Breast epithelium (tissue), 4 donors: ENCODE data around the gene CMTM5. TPM values are rescaled to one million over a fixed set of nuclear protein-coding genes. Genes with fewer than 3 reads are reported as not detected.

Source experiments
- DNase-seq, 2 donors: peaks; one replicate each; pipeline ENCODE4 v3.0.0-alpha.2; 2019; ENCODE audit warnings: low spot score in 2 of 2
- H3K27ac ChIP-seq, 2 donors: fragments of 200-600 bp; sonication (generic) in 1 of 2; one replicate each; pipeline ENCODE4 v1.5.1; 2016 to 2019; ENCODE audit warnings: mild to moderate bottlenecking in 1 of 2
- H3K27me3 ChIP-seq, 2 donors: fragments of 200-600 bp; sonication (generic) in 1 of 2; one replicate each; pipeline versions ENCODE4 v1.5.1 to v1.6.0; 2017 to 2019; ENCODE audit warnings: control low read depth in 1 of 2, mild to moderate bottlenecking in 1 of 2
- H3K36me3 ChIP-seq: fragments of 200-600 bp; one replicate; pipeline ENCODE4 v1.5.1; 2019
- H3K4me1 ChIP-seq, 2 donors: fragments of 200-600 bp; sonication (generic); one replicate each; pipeline ENCODE4 v1.5.1; 2016 to 2019; ENCODE audit warnings: control low read depth in 1 of 2
- H3K4me3 ChIP-seq, 3 donors: fragments of 200-600 bp; sonication (generic); 1 replicate in 2 of 3; 2 replicates in 1 of 3; pipeline ENCODE4 v1.5.1; 2016 to 2019; ENCODE audit warnings: mild to moderate bottlenecking in 3 of 3, moderate library complexity in 2 of 3
- H3K9me3 ChIP-seq, 2 donors: fragments of 200-600 bp; sonication (generic) in 1 of 2; one replicate each; pipeline ENCODE4 v1.5.1; 2016 to 2019; ENCODE audit warnings: control low read depth in 1 of 2
- CTCF ChIP-seq, 3 donors: fragments of 450-650 bp; IDR thresholded peaks; one replicate each; pipeline ENCODE4 v1.5.1; 2016 to 2017; ENCODE audit warnings: antibody characterized with exemption in 3 of 3, mild to moderate bottlenecking in 3 of 3, moderate library complexity in 3 of 3
- POLR2A ChIP-seq: fragments of 450-650 bp; IDR thresholded peaks from one replicate; pipeline ENCODE4 v1.6.1; 2016; ENCODE audit warnings: antibody characterized with exemption, mild to moderate bottlenecking, moderate library complexity
- POLR2AphosphoS5 ChIP-seq, 3 donors: sonication (generic); formaldehyde crosslinking; IDR thresholded peaks; one replicate each; pipeline ENCODE4 v1.6.1; 2017; ENCODE audit warnings: antibody characterized with exemption in 3 of 3
- intact Hi-C: fragments of 100-400 bp; cut with DNase I; formaldehyde crosslinking; loops from one replicate; pipeline ENCODE4 v1.15.1; 2023; ENCODE audit warnings: low total_unique reads
- total RNA-seq, 3 donors: library from RNA; depleted of rRNA; stranded (reverse); fragments of >200 nt; gene quantifications; one replicate each; pipeline ENCODE4 v1.1.0, GENCODE V29; 2016

Gene CMTM5
- total RNA-seq, 3 donors from 2014 or later, result 0.64 to 0.88 TPM; not detected in 1

- H3K36me3 ChIP-seq, result no peaks in the 10 kb centered on the region
- no peak overlapping the region for H3K27ac ChIP-seq
- intact Hi-C loops, result no loop called here
- no peak for DNase-seq
- no peak overlapping the region for H3K4me3 ChIP-seq
- TF ChIP-seq POLR2AphosphoS5 (IDR thresholded peaks at IDR 0.05) (no peak), POLR2A (no peak), CTCF (IDR thresholded peaks at IDR 0.05) (no peak)
- H3K27me3 ChIP-seq, result no peaks in the 10 kb centered on the region
- no peaks in the 10 kb centered on the region for H3K9me3 ChIP-seq
- H3K4me1 ChIP-seq, result peaks cover 0 to 5% of the 10 kb centered on the region in 2 donors
Observed at GRCh38 chr14:23373041-23373440, 3.8 kb upstream of the CMTM5 start.

GRCh38 chr14:23375527-23376251 is 1.2 kb upstream of the CMTM5 start:
- no peaks in the 10 kb centered on the region for H3K27me3 ChIP-seq
- H3K27ac ChIP-seq, result peak overlapping the region in 1 of 2 donors; percentile 5
- no peak for DNase-seq
- peaks cover 0 to 5% of the 10 kb centered on the region in 2 donors for H3K4me1 ChIP-seq
- H3K36me3 ChIP-seq, result no peaks in the 10 kb centered on the region
- no peaks in the 10 kb centered on the region for H3K9me3 ChIP-seq
- H3K4me3 ChIP-seq, result no peak overlapping the region
- intact Hi-C loops, result loop anchor here (5.0 kb wide), 1 partner anchor 48 kb away; no protein-coding TSS in a partner anchor
- TF ChIP-seq CTCF (IDR thresholded peaks at IDR 0.05) (no peak), POLR2A (no peak), POLR2AphosphoS5 (IDR thresholded peaks at IDR 0.05) (no peak)

- no peaks in the 10 kb centered on the region for H3K9me3 ChIP-seq
- no peaks in the 10 kb centered on the region for H3K27me3 ChIP-seq
- H3K36me3 ChIP-seq, result no peaks in the 10 kb centered on the region
- TF ChIP-seq CTCF (IDR thresholded peaks at IDR 0.05) (no peak), POLR2AphosphoS5 (IDR thresholded peaks at IDR 0.05) (no peak), POLR2A (no peak)
- H3K4me3 ChIP-seq, result peak overlapping the region in 1 of 3 donors; percentile 36
- DNase-seq, result no peak
- H3K4me1 ChIP-seq, result peaks cover 0 to 5% of the 10 kb centered on the region in 2 donors
- intact Hi-C loops, result loop anchor here (5.0 kb wide), 1 partner anchor 50 kb away; no protein-coding TSS in a partner anchor
- H3K27ac ChIP-seq, result peak overlapping the region in 1 of 2 donors; percentile 43
Observed at GRCh38 chr14:23377198-23377550, 328 bp downstream of the CMTM5 start.

GRCh38 chr14:23377573-23378563 is 1.0 kb downstream of the CMTM5 start:
- Histone ChIP-seq H3K4me3 (no peak overlapping the region), H3K27me3 (no peaks in the 10 kb centered on the region), H3K27ac (no peak overlapping the region), H3K9me3 (no peaks in the 10 kb centered on the region), H3K4me1 (peaks cover 0 to 5% of the 10 kb centered on the region in 2 donors), H3K36me3 (no peaks in the 10 kb centered on the region)
- no peak for TF ChIP-seq POLR2A
- no peak for TF ChIP-seq POLR2AphosphoS5 (IDR thresholded peaks at IDR 0.05)
- no peak for TF ChIP-seq CTCF (IDR thresholded peaks at IDR 0.05)
- DNase-seq, result no peak
- intact Hi-C loops, result loop anchor here (5.0 kb wide), 1 partner anchor 51 kb away; no protein-coding TSS in a partner anchor
